Calu3 (cell line): ENCODE data around the gene NEK6. TPM values are rescaled to one million over a fixed set of nuclear protein-coding genes. Genes with fewer than 3 reads are reported as not detected.

ENCODE experiments used
- BruUV-seq: library from RNA; stranded (reverse); fragments of 400-500 nt; replicated peaks from 2 replicates; lab custom pipeline; 2021; lab: Mats Ljungman, UMichigan
- CTCF ChIA-PET: fragments of 300-600 bp; sonication (Branson Sonifier 250); formaldehyde crosslinking; loops from one replicate; lab custom pipeline; 2022; ENCODE audit warnings: antibody characterized with exemption; lab: Charles Lee
- DNase-seq: peaks from one replicate; pipeline ENCODE4 v3.0.0; 2022
- H3K27ac Mint-ChIP-seq: one replicate; pipeline ENCODE4 v1.8.0; 2022; ENCODE audit warnings: mixed read lengths; ENCODE audit not compliant: unreplicated experiment
- H3K27me3 Mint-ChIP-seq: one replicate; pipeline ENCODE4 v1.8.0; 2022; ENCODE audit warnings: mixed read lengths; ENCODE audit not compliant: unreplicated experiment
- H3K36me3 Mint-ChIP-seq: one replicate; pipeline ENCODE4 v1.8.0; 2022; ENCODE audit warnings: mild to moderate bottlenecking, moderate library complexity, mixed read lengths; ENCODE audit not compliant: insufficient read depth, unreplicated experiment
- H3K4me1 Mint-ChIP-seq: one replicate; pipeline ENCODE4 v1.8.0; 2022; ENCODE audit warnings: mild to moderate bottlenecking, low read depth, mixed read lengths; ENCODE audit not compliant: unreplicated experiment
- H3K4me3 Mint-ChIP-seq: one replicate; pipeline ENCODE4 v1.8.0; 2022; ENCODE audit warnings: mild to moderate bottlenecking, low read depth, moderate library complexity, mixed read lengths; ENCODE audit not compliant: unreplicated experiment
- H3K9me3 Mint-ChIP-seq: one replicate; pipeline ENCODE4 v1.8.0; 2022; ENCODE audit warnings: low read depth, mixed read lengths; ENCODE audit not compliant: unreplicated experiment
- CTCF ChIP-seq: fragments of 200-600 bp; IDR thresholded peaks from one replicate; pipeline ENCODE4 v1.8.0; 2022; ENCODE audit warnings: antibody characterized with exemption; ENCODE audit not compliant: unreplicated experiment
- intact Hi-C: fragments of 100-400 bp; cut with micrococcal nuclease; formaldehyde crosslinking; loops from one replicate; pipeline ENCODE4 v1.10.0; 2022; ENCODE audit not compliant: unreplicated experiment
- total RNA-seq: library from RNA; stranded (reverse); gene quantifications from 2 replicates; pipeline ENCODE4 v1.2.3, GENCODE V29; 2022

Gene NEK6
- total RNA-seq, 1 experiment from 2014 or later: 43.0 TPM

- peaks cover 21% of the 10 kb centered on the region for H3K36me3 Mint-ChIP-seq
- no peaks in the 10 kb centered on the region for H3K27me3 Mint-ChIP-seq
- H3K4me1 Mint-ChIP-seq: no peaks in the 10 kb centered on the region
- no peak overlapping the region for H3K27ac Mint-ChIP-seq
- CTCF ChIA-PET: no interaction called here
- intact Hi-C loops: no loop called here
- H3K4me3 Mint-ChIP-seq: no peak overlapping the region
- no TSS peak for BruUV-seq
- no peaks in the 10 kb centered on the region for H3K9me3 Mint-ChIP-seq
- no peak for TF ChIP-seq CTCF
- DNase-seq: no peak
Observed at GRCh38 chr9:124330011-124330697, 72.4 kb downstream of the NEK6 start.

GRCh38 chr9:124331580-124331979 lies 73.8 kb downstream of the NEK6 start:
- TF ChIP-seq CTCF: no peak
- intact Hi-C loops: no loop called here
- Mint-ChIP-seq H3K9me3 (no peaks in the 10 kb centered on the region), H3K27ac (no peak overlapping the region), H3K4me1 (no peaks in the 10 kb centered on the region), H3K4me3 (no peak overlapping the region), H3K27me3 (no peaks in the 10 kb centered on the region), H3K36me3 (peaks cover 28% of the 10 kb centered on the region)
- CTCF ChIA-PET: no interaction called here
- DNase-seq: no peak
- BruUV-seq: no TSS peak

GRCh38 chr9:124332361-124333202 lies 74.8 kb downstream of the NEK6 start:
- DNase-seq: no peak
- Mint-ChIP-seq H3K27me3 (no peaks in the 10 kb centered on the region), H3K4me3 (no peak overlapping the region), H3K27ac (no peak overlapping the region), H3K9me3 (no peaks in the 10 kb centered on the region), H3K4me1 (no peaks in the 10 kb centered on the region), H3K36me3 (peaks cover 26% of the 10 kb centered on the region)
- intact Hi-C loops: no loop called here
- CTCF ChIA-PET: interaction anchor here (0.7 kb wide), 1 partner anchor 27 kb away, joined by 6 read pairs; no protein-coding TSS in a partner anchor
- no peak for TF ChIP-seq CTCF
- BruUV-seq: no TSS peak

- peaks cover 24% of the 10 kb centered on the region for H3K36me3 Mint-ChIP-seq
- intact Hi-C loops: no loop called here
- H3K4me3 Mint-ChIP-seq: no peak overlapping the region
- no peak overlapping the region for H3K27ac Mint-ChIP-seq
- H3K4me1 Mint-ChIP-seq: no peaks in the 10 kb centered on the region
- no peak for DNase-seq
- CTCF ChIA-PET: interaction anchor here (0.7 kb wide), 1 partner anchor 28 kb away, joined by 6 read pairs; no protein-coding TSS in a partner anchor
- TF ChIP-seq CTCF: no peak
- no TSS peak for BruUV-seq
- no peaks in the 10 kb centered on the region for H3K9me3 Mint-ChIP-seq
- no peaks in the 10 kb centered on the region for H3K27me3 Mint-ChIP-seq
Observed at GRCh38 chr9:124333203-124333579, 75.4 kb downstream of the NEK6 start.
